ENCODE results near the gene CRELD2. TPM values are rescaled to one million over a fixed set of nuclear protein-coding genes. Genes with fewer than 3 reads are reported as not detected.

CRELD2 gene
- polyA plus RNA-seq, 3 donors: 20.3 to 33.2 (median 27.6) TPM

GRCh38 chr22:49936018-49936972 lies 17.9 kb downstream of the CRELD2 start:
- intact Hi-C loops (cut with micrococcal nuclease): loop anchor here in 1 of 2 donors (1.0 to 10.0 kb wide), 3 partner anchors 22 to 599 kb away; partner anchors contain the start of gene TYMP
- Mint-ChIP-seq H3K36me3 (peaks cover 2 to 5% of the 10 kb centered on the region in 2 donors), H3K4me1 (peaks cover 28% of the 10 kb centered on the region), H3K27ac (peak overlapping the region; percentile 77 to 93 (median 87)), H3K9me3 (peaks cover 0 to 7% (median 5%) of the 10 kb centered on the region in 7 donors), H3K27me3 (ENCODE audit: low read depth in 3 of 3) (peaks cover 0 to 8% (median 6%) of the 10 kb centered on the region in 3 donors), H3K4me3 (peak overlapping the region; percentile 63 to 72)
- H2AFZ ChIP-seq (ENCODE audit: insufficient read depth, low read depth, low read length, poor library complexity, severe bottlenecking): no peak overlapping the region
- H3K4me1 ChIP-seq (ENCODE audit: control insufficient read depth in 1 of 2, insufficient read depth in 2 of 2, low read length in 2 of 2): peaks cover 39 to 43% of the 10 kb centered on the region in 2 donors
- no peaks in the 10 kb centered on the region for H4K20me1 ChIP-seq (ENCODE audit: insufficient read depth, low read length)
- no peaks in the 10 kb centered on the region for H3K27me3 ChIP-seq (ENCODE audit: control insufficient read depth in 2 of 2, insufficient read depth in 2 of 2, low read length in 2 of 2)
- H3K36me3 ChIP-seq (replicated peaks in 1 of 2; ENCODE audit: control insufficient read depth in 1 of 2, insufficient read depth in 2 of 2, low read length in 2 of 2): no peaks in the 10 kb centered on the region
- H3K4me3 ChIP-seq (replicated peaks in 1 of 3; ENCODE audit: low read depth in 2 of 3, low read length in 3 of 3): peak overlapping the region; percentile 0 to 68 (median 39)
- H3K9me3 ChIP-seq (replicated peaks in 1 of 2; ENCODE audit: control insufficient read depth in 1 of 2, insufficient read depth in 1 of 2, low read length in 2 of 2): no peaks in the 10 kb centered on the region
- WGBS (ENCODE audit: insufficient coverage): under 1% methylated on average over 36 of the region's 52 CpGs
- H3K27ac ChIP-seq (ENCODE audit: low read depth in 1 of 2, low read length in 2 of 2): peak overlapping the region; percentile 84 to 92
- H3K9ac ChIP-seq (ENCODE audit: insufficient read depth, low read length, poor library complexity, severe bottlenecking): peak overlapping the region; percentile 71
- peak overlapping the region; percentile 76 for H3K4me2 ChIP-seq (replicated peaks; ENCODE audit: extremely low read depth, low read length, poor library complexity, severe bottlenecking)
- peak; percentile 98 to 99 (median 99) for DNase-seq
- peaks cover 6% of the 10 kb centered on the region for H3K79me2 ChIP-seq (ENCODE audit: insufficient read depth, low read length)
- no peak for TF ChIP-seq CTCF (IDR thresholded peaks at IDR 0.05)

- peaks cover 0 to 7% (median 5%) of the 10 kb centered on the region in 7 donors for H3K9me3 Mint-ChIP-seq
- peaks cover 0 to 8% (median 6%) of the 10 kb centered on the region in 3 donors for H3K27me3 Mint-ChIP-seq (ENCODE audit: low read depth in 3 of 3)
- WGBS (ENCODE audit: insufficient coverage): 44% methylated on average over 16 of the region's 21 CpGs
Observed at GRCh38 chr22:49936973-49937757, 18.7 kb downstream of the CRELD2 start.

More at GRCh38 chr22:49936973-49937757, 18.7 kb downstream of the CRELD2 start:
- peak overlapping the region; percentile 77 to 93 (median 87) for H3K27ac Mint-ChIP-seq
- TF ChIP-seq CTCF (IDR thresholded peaks at IDR 0.05): no peak
- no peak for DNase-seq
- Histone ChIP-seq H3K4me2 (replicated peaks; ENCODE audit: extremely low read depth, low read length, poor library complexity, severe bottlenecking) (peak overlapping the region; percentile 76), H4K20me1 (ENCODE audit: insufficient read depth, low read length) (no peaks in the 10 kb centered on the region), H3K36me3 (replicated peaks in 1 of 2; ENCODE audit: control insufficient read depth in 1 of 2, insufficient read depth in 2 of 2, low read length in 2 of 2) (no peaks in the 10 kb centered on the region), H3K9ac (ENCODE audit: insufficient read depth, low read length, poor library complexity, severe bottlenecking) (peak overlapping the region; percentile 71), H2AFZ (ENCODE audit: insufficient read depth, low read depth, low read length, poor library complexity, severe bottlenecking) (no peak overlapping the region), H3K9me3 (replicated peaks in 1 of 2; ENCODE audit: control insufficient read depth in 1 of 2, insufficient read depth in 1 of 2, low read length in 2 of 2) (no peaks in the 10 kb centered on the region), H3K4me1 (ENCODE audit: control insufficient read depth in 1 of 2, insufficient read depth in 2 of 2, low read length in 2 of 2) (peaks cover 33 to 36% of the 10 kb centered on the region in 2 donors), H3K27ac (ENCODE audit: low read depth in 1 of 2, low read length in 2 of 2) (peak overlapping the region; percentile 84 to 92), H3K79me2 (ENCODE audit: insufficient read depth, low read length) (peaks cover 6% of the 10 kb centered on the region), H3K4me3 (replicated peaks in 1 of 3; ENCODE audit: low read depth in 2 of 3, low read length in 3 of 3) (peak overlapping the region in 1 of 3 experiments; percentile 68), H3K27me3 (ENCODE audit: control insufficient read depth in 2 of 2, insufficient read depth in 2 of 2, low read length in 2 of 2) (no peaks in the 10 kb centered on the region)
- H3K4me3 Mint-ChIP-seq: peak overlapping the region; percentile 63 to 72
- H3K4me1 Mint-ChIP-seq: peaks cover 22% of the 10 kb centered on the region
- intact Hi-C loops (cut with micrococcal nuclease): loop anchor here in 1 of 2 donors (1.0 to 10.0 kb wide), 3 partner anchors 21 to 598 kb away; partner anchors contain the start of gene TYMP
- peaks cover 2 to 5% of the 10 kb centered on the region in 2 donors for H3K36me3 Mint-ChIP-seq

Data from CD14-positive monocyte (primary cell).